RWPE2 (cell line): ENCODE results near the gene LDLRAD2.
A peak's percentile ranks its signal among the peaks of the same experiment; 100 is the strongest.

Experiments used
- ATAC-seq: fragments of 200-7000 bp; cut with Tn5 transposase; 3 replicates; pipeline ENCODE4 v1.9.1; 2021; ENCODE audit warnings: low read depth
- DNase-seq: peaks from one replicate; pipeline ENCODE4 v3.0.0-alpha.2; 2020; ENCODE audit warnings: low spot score
- H3K27ac ChIP-seq: fragments of 450-650 bp; 2 replicates; pipeline ENCODE4 v1.5.1; 2017; ENCODE audit warnings: mild to moderate bottlenecking; ENCODE audit not compliant: poor library complexity, severe bottlenecking
- H3K27me3 ChIP-seq: fragments of 250-450 bp; sonication (Bioruptor Pico); 2 replicates; pipeline ENCODE4 v1.5.1; 2021; ENCODE audit warnings: mild to moderate bottlenecking, moderate library complexity; ENCODE audit not compliant: insufficient read depth, poor library complexity, severe bottlenecking
- H3K36me3 ChIP-seq: fragments of 250-450 bp; sonication (Bioruptor Pico); 2 replicates; pipeline ENCODE4 v1.5.1; 2020; ENCODE audit warnings: low read depth, mild to moderate bottlenecking, moderate library complexity
- H3K4me1 ChIP-seq: fragments of 250-450 bp; sonication (Bioruptor Pico); 2 replicates; pipeline ENCODE4 v1.5.1; 2021; ENCODE audit warnings: mild to moderate bottlenecking, moderate library complexity; ENCODE audit not compliant: insufficient read depth, poor library complexity, severe bottlenecking
- H3K4me3 ChIP-seq: fragments of 250-450 bp; sonication (Bioruptor Pico); 2 replicates; pipeline ENCODE4 v1.5.1; 2021; ENCODE audit warnings: mild to moderate bottlenecking, moderate library complexity; ENCODE audit not compliant: severe bottlenecking
- H3K9me3 ChIP-seq: fragments of 250-450 bp; sonication (Bioruptor Pico); 2 replicates; pipeline ENCODE4 v1.5.1; 2021; ENCODE audit warnings: mild to moderate bottlenecking, moderate library complexity; ENCODE audit not compliant: severe bottlenecking
- CTCF ChIP-seq: fragments of 450-650 bp; IDR thresholded peaks from one replicate; pipeline ENCODE4 v1.5.1; 2017; ENCODE audit warnings: mild to moderate bottlenecking, moderate library complexity; ENCODE audit not compliant: poor library complexity, severe bottlenecking

The LDLRAD2 gene

DNA sequence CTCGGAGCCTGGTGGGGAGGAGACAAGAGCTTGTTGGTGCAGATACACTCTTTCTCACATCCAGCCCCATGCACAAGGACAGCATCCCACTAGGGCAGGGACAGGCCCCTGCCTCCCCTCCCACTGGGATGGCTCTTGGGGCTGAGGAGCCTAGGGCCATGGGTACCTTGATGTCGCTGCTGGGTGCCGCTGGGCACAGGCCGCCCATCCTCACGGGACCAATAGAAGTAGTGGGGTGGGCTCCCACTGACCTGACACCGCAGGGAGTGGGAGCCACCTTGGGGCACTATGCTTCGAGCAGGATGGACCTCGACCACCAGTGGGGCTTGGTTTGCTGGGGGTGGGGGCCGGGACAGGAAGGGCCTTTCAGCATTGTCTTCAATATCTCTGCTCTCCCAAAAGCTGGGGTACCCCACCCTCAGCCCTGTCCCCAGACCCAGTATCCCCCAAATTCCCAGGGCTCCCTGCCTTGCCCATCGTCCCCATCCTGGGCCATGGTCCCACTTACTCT, 47.7 kb downstream of the LDLRAD2 start:
- peaks cover 53% of the 10 kb centered on the region for H3K36me3 ChIP-seq
- ATAC-seq = no peak
- peak; percentile 48 for DNase-seq
- H3K27ac ChIP-seq = no peak overlapping the region
- H3K4me3 ChIP-seq = no peak overlapping the region
- H3K27me3 ChIP-seq = no peaks in the 10 kb centered on the region
- TF ChIP-seq CTCF = no peak
- peaks cover 2% of the 10 kb centered on the region for H3K4me1 ChIP-seq
- no peaks in the 10 kb centered on the region for H3K9me3 ChIP-seq

DNA sequence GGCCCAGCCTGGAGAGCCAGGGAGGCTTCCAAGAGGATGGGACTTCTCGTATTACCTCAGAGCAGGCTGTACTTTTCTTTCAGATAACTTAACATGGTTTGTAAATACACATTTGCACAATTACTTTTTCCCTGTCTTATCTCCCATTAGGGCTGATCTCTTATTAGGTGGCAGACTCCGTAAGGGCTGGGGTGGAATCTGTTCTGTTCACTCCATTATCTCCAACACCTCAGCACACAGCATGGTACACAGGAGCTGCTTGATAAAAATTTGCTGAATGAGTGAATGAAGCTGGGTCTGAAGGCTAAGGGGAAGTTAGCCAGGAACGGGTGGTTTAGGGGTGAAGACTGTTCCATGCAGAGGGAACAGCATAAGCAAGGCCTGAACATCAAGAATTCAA, 48.9 kb downstream of the LDLRAD2 start:
- Histone ChIP-seq H3K27me3 (no peaks in the 10 kb centered on the region), H3K9me3 (no peaks in the 10 kb centered on the region), H3K4me1 (peaks cover 2% of the 10 kb centered on the region), H3K36me3 (peaks cover 48% of the 10 kb centered on the region), H3K27ac (no peak overlapping the region), H3K4me3 (no peak overlapping the region)
- DNase-seq = no peak
- no peak for TF ChIP-seq CTCF
- ATAC-seq = no peak

DNA sequence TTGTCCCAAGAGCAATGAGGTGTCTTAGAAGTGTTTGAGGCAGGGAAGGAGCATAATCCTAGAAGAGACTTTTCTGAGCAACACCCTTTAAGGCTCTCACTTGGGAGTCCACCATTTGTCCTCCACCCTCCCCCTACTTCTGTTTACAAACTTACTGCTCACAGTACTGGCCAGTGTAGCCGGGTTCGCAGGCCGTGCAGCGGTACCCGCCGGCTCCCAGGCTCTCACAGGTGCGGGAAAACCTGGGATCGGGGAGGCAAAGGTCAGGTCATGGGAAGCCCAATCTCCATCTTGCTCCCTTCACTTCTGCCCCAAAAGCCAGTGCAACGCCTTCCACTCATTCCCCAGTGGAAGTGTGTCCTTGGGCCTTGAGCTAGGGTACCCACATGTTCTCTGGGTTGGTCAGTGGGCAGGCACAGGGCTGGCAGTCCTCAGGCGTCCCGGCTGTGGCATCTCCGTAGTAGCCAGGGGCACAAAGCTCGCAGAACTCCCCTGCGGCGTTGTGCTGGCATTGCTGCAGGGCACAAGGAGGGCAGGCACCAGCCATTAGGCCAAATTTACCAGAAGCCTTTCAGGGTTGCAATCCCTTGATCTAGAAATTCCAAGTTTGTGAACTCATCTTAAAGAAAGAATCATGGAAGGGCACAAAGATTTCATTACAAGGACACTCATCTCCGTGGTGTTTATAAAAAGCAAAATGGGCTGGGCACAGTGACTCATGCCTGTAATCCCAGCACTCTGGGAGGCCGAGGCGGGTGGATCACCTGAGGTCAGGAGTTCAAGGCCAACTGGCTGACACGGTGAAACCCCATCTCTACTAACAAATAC, 49.8 kb downstream of the LDLRAD2 start:
- H3K27me3 ChIP-seq = no peaks in the 10 kb centered on the region
- H3K36me3 ChIP-seq = peaks cover 40% of the 10 kb centered on the region
- peak overlapping the region; percentile 31 for H3K27ac ChIP-seq
- DNase-seq = no peak
- no peak for TF ChIP-seq CTCF
- no peak overlapping the region for H3K4me3 ChIP-seq
- ATAC-seq = peak; percentile 74
- no peaks in the 10 kb centered on the region for H3K4me1 ChIP-seq
- no peaks in the 10 kb centered on the region for H3K9me3 ChIP-seq

DNA sequence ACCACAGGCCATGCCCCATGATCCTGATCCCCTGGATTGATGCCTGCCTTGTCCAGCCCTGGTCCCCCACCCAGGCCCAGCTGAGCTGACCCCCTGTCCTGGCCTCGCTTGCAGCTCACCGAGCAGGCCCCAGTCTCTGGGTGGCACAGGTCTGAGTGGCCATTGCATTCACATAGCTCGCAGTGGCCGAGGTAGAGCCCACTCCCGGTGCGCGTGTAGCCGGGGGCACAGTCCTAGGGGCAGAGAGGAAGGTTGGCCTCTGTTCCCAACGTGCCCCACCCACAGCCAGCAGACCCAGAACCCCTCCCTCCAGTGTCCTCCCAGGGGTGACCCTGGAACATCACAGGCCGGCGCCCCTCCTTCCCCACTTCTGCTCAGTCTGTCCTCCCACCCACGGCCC, 51.9 kb downstream of the LDLRAD2 start:
- Histone ChIP-seq H3K27me3 (no peaks in the 10 kb centered on the region), H3K9me3 (no peaks in the 10 kb centered on the region), H3K4me1 (no peaks in the 10 kb centered on the region), H3K4me3 (no peak overlapping the region), H3K27ac (no peak overlapping the region), H3K36me3 (peaks cover 29% of the 10 kb centered on the region)
- ATAC-seq = no peak
- DNase-seq = no peak
- no peak for TF ChIP-seq CTCF

- peak; percentile 51 for DNase-seq
- Histone ChIP-seq H3K27ac (no peak overlapping the region), H3K27me3 (no peaks in the 10 kb centered on the region), H3K9me3 (no peaks in the 10 kb centered on the region), H3K4me3 (no peak overlapping the region), H3K36me3 (peaks cover 28% of the 10 kb centered on the region), H3K4me1 (peaks cover 6% of the 10 kb centered on the region)
- ATAC-seq = no peak
- TF ChIP-seq CTCF = no peak
Observed at GRCh38 chr1:21864730-21865129, 52.7 kb downstream of the LDLRAD2 start.
